HCT116 (cell line): ENCODE results near the gene PAQR7. TPM values are rescaled to one million over a fixed set of nuclear protein-coding genes. Genes with fewer than 3 reads are reported as not detected.

Experiments used
- ATAC-seq: fragments of 200-7000 bp; cut with Tn5 transposase; 2 replicates; pipeline ENCODE4 v1.9.1; 2020; ENCODE audit warnings: mild to moderate bottlenecking, moderate library complexity
- BruUV-seq: library from RNA; stranded (reverse); fragments of 400-500 nt; replicated peaks from 2 replicates; lab custom pipeline; 2021; lab: Mats Ljungman, UMichigan
- CTCF ChIA-PET: fragments of 300-600 bp; sonication (Branson Sonifier 250); formaldehyde crosslinking; loops from one replicate; lab custom pipeline; 2021; ENCODE audit warnings: antibody characterized with exemption; lab: Charles Lee
- POLR2A ChIA-PET: fragments of 300-600, 350-600 bp; sonication (Branson Sonifier 250); formaldehyde crosslinking; loops from one replicate; lab custom pipeline; 2021; ENCODE audit warnings: antibody characterized with exemption; lab: Charles Lee
- RAD21 ChIA-PET, 2 experiments: fragments of 300-600 bp; sonication (Branson Sonifier 250); formaldehyde crosslinking; loops; one replicate each; lab custom pipeline; 2023; ENCODE audit warnings: low total read pairs in 2 of 2; ENCODE audit not compliant: uncharacterized antibody in 2 of 2, unreplicated experiment in 2 of 2, low non-redundant PET in 1 of 2; lab: Charles Lee
- DNase-seq: peaks from one replicate; pipeline ENCODE4 v3.0.0-alpha.2; 2010; ENCODE audit warnings: low read depth, low spot score
- H2AFZ ChIP-seq: fragments of 200-600 bp; shearing (Covaris generic), sonication (generic); 2 replicates; pipeline ENCODE4 v1.6.1; 2017; ENCODE audit warnings: low read depth, mixed run types, mixed read lengths, antibody characterized with exemption, low read length; ENCODE audit not compliant: poor library complexity, severe bottlenecking
- H3K27ac ChIP-seq: 2 replicates; pipeline ENCODE4 v1.5.1; 2012; ENCODE audit warnings: low read depth, low read length
- H3K27me3 ChIP-seq: fragments of 200-600 bp; sonication (generic); 2 replicates; pipeline ENCODE4 v1.6.1; 2016; ENCODE audit warnings: mixed run types, low read length, mixed read lengths; ENCODE audit not compliant: insufficient read depth
- H3K36me3 ChIP-seq, 2 experiments: fragments of 200-500 bp in 1 of 2; fragments of 200-600 bp in 1 of 2; sonication (Bioruptor generic) in 1 of 2; sonication (generic) in 1 of 2; 2 replicates each; pipeline versions ENCODE4 v1.5.1 to v1.6.1; 2014 to 2016; ENCODE audit warnings: low read length in 2 of 2, inconsistent platforms in 1 of 2, mixed read lengths in 1 of 2, mixed run types in 1 of 2; ENCODE audit not compliant: insufficient read depth in 2 of 2, control insufficient read depth in 1 of 2
- H3K4me1 ChIP-seq, 2 experiments: fragments of 200-600 bp in 1 of 2; sonication (generic) in 1 of 2; 2 replicates each; pipeline versions ENCODE4 v1.5.1 to v1.6.1; 2012 to 2017; ENCODE audit warnings: low read length in 2 of 2, inconsistent platforms in 1 of 2, mild to moderate bottlenecking in 1 of 2, mixed read lengths in 1 of 2, mixed run types in 1 of 2, moderate library complexity in 1 of 2; ENCODE audit not compliant: insufficient read depth in 2 of 2, control insufficient read depth in 1 of 2
- H3K4me2 ChIP-seq: fragments of 200-600 bp; sonication (generic); 2 replicates; pipeline ENCODE4 v1.6.1; 2017; ENCODE audit warnings: mixed run types, low read length, mixed read lengths
- H3K4me3 ChIP-seq, 2 experiments: fragments of 200-600 bp in 1 of 2; sonication (generic) in 1 of 2; replicated peaks in 1 of 2; 2 replicates each; pipeline ENCODE4 v1.5.1; 2011 to 2016; ENCODE audit warnings: low read length in 2 of 2, control low read depth in 1 of 2, low read depth in 1 of 2, mild to moderate bottlenecking in 1 of 2, mixed read lengths in 1 of 2, mixed run types in 1 of 2
- H3K79me2 ChIP-seq: fragments of 200-600 bp; sonication (generic); 2 replicates; pipeline ENCODE4 v1.6.1; 2017; ENCODE audit warnings: mild to moderate bottlenecking, mixed run types, low read length, moderate library complexity, mixed read lengths; ENCODE audit not compliant: insufficient read depth
- H3K9ac ChIP-seq: fragments of 200-600 bp; sonication (generic); 2 replicates; pipeline ENCODE4 v1.6.1; 2016; ENCODE audit warnings: low read length, mixed read lengths
- H3K9me2 ChIP-seq: fragments of 200-600 bp; sonication (generic), shearing (Covaris generic); 2 replicates; pipeline ENCODE4 v1.6.1; 2017; ENCODE audit warnings: mixed run types, mild to moderate bottlenecking, moderate library complexity; ENCODE audit not compliant: insufficient read depth
- H3K9me3 ChIP-seq, 2 experiments: fragments of 200-500 bp in 1 of 2; fragments of 200-600 bp in 1 of 2; sonication (Bioruptor generic) in 1 of 2; sonication (generic) in 1 of 2; 2 replicates each; pipeline ENCODE4 v1.6.1; 2014 to 2017; ENCODE audit warnings: low read length in 2 of 2, mixed read lengths in 2 of 2, inconsistent platforms in 1 of 2, low read depth in 1 of 2, mild to moderate bottlenecking in 1 of 2, mixed run types in 1 of 2, moderate library complexity in 1 of 2; ENCODE audit not compliant: control insufficient read depth in 1 of 2, insufficient read depth in 1 of 2
- H4K20me1 ChIP-seq: fragments of 200-600 bp; sonication (generic), shearing (Covaris generic); 2 replicates; pipeline ENCODE4 v1.6.1; 2017; ENCODE audit warnings: mixed run types, mild to moderate bottlenecking, moderate library complexity; ENCODE audit not compliant: insufficient read depth
- ATF3 ChIP-seq: IDR thresholded peaks from 2 replicates; pipeline ENCODE4 v1.6.1; 2012
- CTCF ChIP-seq, 3 experiments: fragments of 200-600 bp in 1 of 3; sonication (generic) in 1 of 3; IDR thresholded peaks in 2 of 3; conservative IDR thresholded peaks in 1 of 3; 2 replicates each; pipeline ENCODE4 v1.5.1; 2012 to 2017; ENCODE audit warnings: low read depth in 2 of 3, low read length in 2 of 3, antibody characterized with exemption in 1 of 3, borderline replicate concordance in 1 of 3, control low read depth in 1 of 3, mild to moderate bottlenecking in 1 of 3, mixed read lengths in 1 of 3, mixed run types in 1 of 3, moderate library complexity in 1 of 3; ENCODE audit not compliant: insufficient read depth in 1 of 3
- EZH2 ChIP-seq: fragments of 200-600 bp; sonication (generic); IDR thresholded peaks from 2 replicates; pipeline ENCODE4 v1.6.1; 2017; ENCODE audit warnings: antibody characterized with exemption, mixed run types
- FOSL1 ChIP-seq: IDR thresholded peaks from 2 replicates; pipeline ENCODE4 v1.6.1; 2012; ENCODE audit warnings: low read depth
- SRF ChIP-seq: IDR thresholded peaks from 2 replicates; pipeline ENCODE4 v1.6.1; 2012; ENCODE audit warnings: low read depth
- ZNF274 ChIP-seq: fragments of 200-500 bp; sonication (Bioruptor generic); IDR thresholded peaks from 2 replicates; pipeline ENCODE4 v1.6.1; 2014; ENCODE audit warnings: mild to moderate bottlenecking, low read depth, low read length, inconsistent platforms
- intact Hi-C: fragments of 100-400 bp; cut with micrococcal nuclease; formaldehyde crosslinking; loops from 2 replicates; pipeline ENCODE4 v1.10.0; 2022
- total RNA-seq: library from RNA; stranded (reverse); gene quantifications from one replicate; pipeline ENCODE4 v1.2.1, GENCODE V29; 2021; ENCODE audit not compliant: unreplicated experiment

PAQR7 gene
- total RNA-seq, 1 experiment from 2014 or later, result 13.1 TPM

GRCh38 chr1:25844536-25845337 lies 30.8 kb downstream of the PAQR7 start:
- ATAC-seq (no peak), DNase-seq (no peak)
- Histone ChIP-seq H3K9me3 (no peaks in the 10 kb centered on the region), H3K27ac (no peak overlapping the region), H3K27me3 (no peaks in the 10 kb centered on the region), H3K9ac (no peak overlapping the region), H3K4me1 (no peaks in the 10 kb centered on the region; a peak in 1 of 4 replicates), H2AFZ (no peak overlapping the region), H3K79me2 (peaks cover 96% of the 10 kb centered on the region), H3K36me3 (no peaks in the 10 kb centered on the region; a peak in 1 of 4 replicates), H3K4me3 (no peak overlapping the region), H3K9me2 (no peaks in the 10 kb centered on the region), H4K20me1 (no peaks in the 10 kb centered on the region), H3K4me2 (no peak overlapping the region)
- ChIA-PET CTCF (interaction anchor here (1.1 kb wide), 1 partner anchor 7 kb away, joined by 4 read pairs; no protein-coding TSS in a partner anchor), POLR2A (no interaction called here), RAD21 (no interaction called here)
- TF ChIP-seq ATF3, result no peak
- TF ChIP-seq CTCF (IDR thresholded peaks at IDR 0.05 in 2 of 3, conservative IDR thresholded peaks at IDR 0.05 in 1 of 3; ENCODE audit: borderline replicate concordance in 1 of 3, insufficient read depth in 1 of 3, low read depth in 2 of 3, low read length in 2 of 3), result no peak
- TF ChIP-seq ZNF274, result no peak
- TF ChIP-seq SRF, result no peak
- TF ChIP-seq EZH2, result no peak
- TF ChIP-seq FOSL1, result no peak
- intact Hi-C loops, result no loop called here
- BruUV-seq, result no TSS peak
